Natural killer cell (primary cell): ENCODE data around the gene SCML1. TPM values are rescaled to one million over a fixed set of nuclear protein-coding genes. Genes with fewer than 3 reads are reported as not detected.

Source experiments
- ATAC-seq, 3 donors: fragments of 150-1000 bp in 2 of 3; fragments of 200-7000 bp in 1 of 3; cut with Tn5 transposase; 1 replicate in 1 of 3; 2 replicates in 2 of 3; pipeline ENCODE4 v1.10.0; 2021; ENCODE audit warnings: mild to moderate bottlenecking in 2 of 3, moderate library complexity in 2 of 3
- DNase-seq, 2 donors: peaks; one replicate each; pipeline versions ENCODE4 v3.0.0 to v3.0.0-alpha.2; 2013 to 2021; ENCODE audit warnings: mixed read lengths in 1 of 2
- H3K27ac ChIP-seq: one replicate; pipeline ENCODE4 v1.5.1; 2013; ENCODE audit warnings: mild to moderate bottlenecking, low read length
- H3K27me3 ChIP-seq: one replicate; pipeline ENCODE4 v1.6.1; 2013; ENCODE audit warnings: low read length; ENCODE audit not compliant: control insufficient read depth, insufficient read depth
- H3K36me3 ChIP-seq: one replicate; pipeline ENCODE4 v1.6.1; 2013; ENCODE audit warnings: low read length; ENCODE audit not compliant: control insufficient read depth, insufficient read depth
- H3K4me1 ChIP-seq: one replicate; pipeline ENCODE4 v1.6.1; 2013; ENCODE audit warnings: low read length; ENCODE audit not compliant: control insufficient read depth, insufficient read depth
- H3K4me3 ChIP-seq: one replicate; pipeline ENCODE4 v1.5.1; 2013; ENCODE audit warnings: low read length
- H3K9me3 ChIP-seq: one replicate; pipeline ENCODE4 v1.6.1; 2013; ENCODE audit warnings: low read length; ENCODE audit not compliant: control insufficient read depth, insufficient read depth
- H3K27ac Mint-ChIP-seq, 2 donors: one replicate each; pipeline ENCODE4 v1.8.0; 2022; ENCODE audit warnings: mild to moderate bottlenecking in 2 of 2, mixed read lengths in 2 of 2, moderate library complexity in 1 of 2
- H3K27me3 Mint-ChIP-seq, 2 donors: one replicate each; pipeline ENCODE4 v1.8.0; 2022; ENCODE audit warnings: low read depth in 2 of 2, mixed read lengths in 2 of 2
- H3K36me3 Mint-ChIP-seq: one replicate; pipeline ENCODE4 v1.8.0; 2022; ENCODE audit warnings: mixed read lengths
- H3K4me1 Mint-ChIP-seq, 2 donors: one replicate each; pipeline ENCODE4 v1.8.0; 2022; ENCODE audit warnings: mixed read lengths in 2 of 2
- H3K4me3 Mint-ChIP-seq: one replicate; pipeline ENCODE4 v1.8.0; 2022; ENCODE audit warnings: mild to moderate bottlenecking, moderate library complexity, mixed read lengths
- H3K9me3 Mint-ChIP-seq, 2 donors: one replicate each; pipeline ENCODE4 v1.8.0; 2022; ENCODE audit warnings: mixed read lengths in 2 of 2
- WGBS: methylation state at CpG from one replicate; pipeline ENCODE4 v1.1.7; 2013; ENCODE audit warnings: missing lambda C conversion rate; ENCODE audit not compliant: insufficient coverage; 5-methylcytosine and 5-hydroxymethylcytosine counted together
- intact Hi-C: fragments of 100-400 bp; cut with micrococcal nuclease; formaldehyde crosslinking; loops from one replicate; pipeline ENCODE4 v1.14.2; 2022
- total RNA-seq, 4 donors: library from RNA; stranded (reverse); fragments of 120-200 nt in 1 of 4; gene quantifications; one replicate each; pipeline versions ENCODE4 v1.2.3 to v1.2.4, GENCODE V29; 2013 to 2022
- TF ChIP-seq, protein P1 (sequence below): fragments of 200-600 bp; IDR thresholded peaks from one replicate; pipeline ENCODE4 v1.8.0; 2022; ENCODE audit warnings: antibody characterized with exemption

The SCML1 gene
- total RNA-seq, 3 donors from 2014 or later (not counting 1 experiment from before 2014, with no cell fraction given), result 4.5 to 6.9 (median 4.6) TPM

DNA sequence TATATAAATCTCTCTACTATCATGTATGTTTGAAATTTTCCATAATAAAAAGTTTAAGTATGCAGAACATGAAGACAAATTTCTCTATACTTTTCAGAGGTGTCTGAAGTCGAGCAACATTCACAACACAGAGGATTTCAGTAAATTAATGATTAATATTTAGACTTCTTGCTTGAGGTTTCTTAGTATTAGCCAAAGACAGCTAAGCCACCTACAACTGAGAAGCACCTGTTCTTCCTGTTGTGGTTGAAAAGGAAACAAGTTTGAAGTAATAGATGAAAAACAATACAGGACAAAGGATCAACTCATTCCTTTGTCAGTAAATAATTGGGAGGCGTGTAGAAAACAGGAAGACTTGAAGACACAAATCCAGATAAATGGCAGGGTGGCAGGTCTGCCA is 21.1 kb downstream of the SCML1 start:
- 83% methylated on average over 1 of the region's 2 CpGs for WGBS
- Mint-ChIP-seq H3K4me3 (no peak overlapping the region), H3K36me3 (no peaks in the 10 kb centered on the region), H3K27me3 (peaks cover 0 to 9% of the 10 kb centered on the region in 2 donors), H3K27ac (no peak overlapping the region), H3K9me3 (no peaks in the 10 kb centered on the region), H3K4me1 (no peaks in the 10 kb centered on the region)
- ATAC-seq, result no peak
- TF ChIP-seq, protein P1, sequence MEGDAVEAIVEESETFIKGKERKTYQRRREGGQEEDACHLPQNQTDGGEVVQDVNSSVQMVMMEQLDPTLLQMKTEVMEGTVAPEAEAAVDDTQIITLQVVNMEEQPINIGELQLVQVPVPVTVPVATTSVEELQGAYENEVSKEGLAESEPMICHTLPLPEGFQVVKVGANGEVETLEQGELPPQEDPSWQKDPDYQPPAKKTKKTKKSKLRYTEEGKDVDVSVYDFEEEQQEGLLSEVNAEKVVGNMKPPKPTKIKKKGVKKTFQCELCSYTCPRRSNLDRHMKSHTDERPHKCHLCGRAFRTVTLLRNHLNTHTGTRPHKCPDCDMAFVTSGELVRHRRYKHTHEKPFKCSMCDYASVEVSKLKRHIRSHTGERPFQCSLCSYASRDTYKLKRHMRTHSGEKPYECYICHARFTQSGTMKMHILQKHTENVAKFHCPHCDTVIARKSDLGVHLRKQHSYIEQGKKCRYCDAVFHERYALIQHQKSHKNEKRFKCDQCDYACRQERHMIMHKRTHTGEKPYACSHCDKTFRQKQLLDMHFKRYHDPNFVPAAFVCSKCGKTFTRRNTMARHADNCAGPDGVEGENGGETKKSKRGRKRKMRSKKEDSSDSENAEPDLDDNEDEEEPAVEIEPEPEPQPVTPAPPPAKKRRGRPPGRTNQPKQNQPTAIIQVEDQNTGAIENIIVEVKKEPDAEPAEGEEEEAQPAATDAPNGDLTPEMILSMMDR, result no peak
- H3K9me3 ChIP-seq, result no peaks in the 10 kb centered on the region
- intact Hi-C loops, result no loop called here
- H3K27ac ChIP-seq, result no peak overlapping the region
- DNase-seq, result no peak
- no peak overlapping the region for H3K4me3 ChIP-seq
- no peaks in the 10 kb centered on the region for H3K4me1 ChIP-seq
- H3K27me3 ChIP-seq, result no peaks in the 10 kb centered on the region
- no peaks in the 10 kb centered on the region for H3K36me3 ChIP-seq

DNA sequence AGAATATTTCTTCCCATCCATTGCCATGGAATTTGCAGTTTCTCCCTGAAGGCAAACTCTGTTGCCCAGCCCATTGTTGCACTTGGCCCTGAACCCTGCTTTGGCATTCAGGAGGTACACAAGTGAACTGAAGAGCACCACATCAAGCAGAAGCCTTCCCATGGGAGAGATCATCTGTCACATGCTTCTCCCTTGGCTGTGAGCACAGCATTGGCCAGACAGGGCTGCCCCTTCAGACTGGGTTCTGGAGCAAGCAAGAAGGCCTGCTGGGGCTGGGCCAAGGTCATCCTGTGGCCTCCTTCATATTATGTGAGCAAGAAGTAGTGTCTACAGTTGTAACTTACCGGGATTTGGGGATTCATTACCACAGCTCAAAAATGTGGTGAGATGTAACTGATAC is 22.7 kb downstream of the SCML1 start:
- TF ChIP-seq, protein P1, result no peak
- no peaks in the 10 kb centered on the region for H3K4me1 Mint-ChIP-seq
- no peak for DNase-seq
- peaks cover 0 to 9% of the 10 kb centered on the region in 2 donors for H3K27me3 Mint-ChIP-seq
- H3K9me3 Mint-ChIP-seq, result no peaks in the 10 kb centered on the region
- Histone ChIP-seq H3K4me1 (no peaks in the 10 kb centered on the region), H3K9me3 (no peaks in the 10 kb centered on the region), H3K27me3 (no peaks in the 10 kb centered on the region), H3K4me3 (no peak overlapping the region), H3K27ac (no peak overlapping the region), H3K36me3 (no peaks in the 10 kb centered on the region)
- H3K4me3 Mint-ChIP-seq, result no peak overlapping the region
- WGBS, result 40% methylated on average over 1 of the region's 1 CpG
- H3K27ac Mint-ChIP-seq, result no peak overlapping the region
- intact Hi-C loops, result no loop called here
- no peaks in the 10 kb centered on the region for H3K36me3 Mint-ChIP-seq
- ATAC-seq, result no peak

DNA sequence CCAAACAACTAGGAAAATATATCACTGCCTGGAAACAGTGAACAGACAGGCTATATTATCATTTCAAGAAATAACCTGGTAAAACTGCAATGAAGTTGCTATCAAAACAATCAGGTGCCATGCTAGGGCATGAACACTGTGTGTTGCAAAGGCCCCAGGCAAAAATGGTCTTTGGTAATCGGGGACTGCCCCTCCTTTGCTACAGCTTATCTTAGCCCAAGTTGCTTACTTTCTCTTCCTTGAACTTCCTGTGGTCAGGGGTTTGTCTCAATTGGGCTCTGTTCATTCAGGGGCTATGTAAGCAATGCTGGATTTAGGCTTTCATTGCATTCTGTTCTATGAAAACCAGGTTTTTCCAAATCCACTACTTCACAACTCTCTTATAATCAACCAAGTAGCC is 30.4 kb downstream of the SCML1 start:
- H3K4me1 ChIP-seq, result peaks cover 14% of the 10 kb centered on the region
- intact Hi-C loops, result no loop called here
- TF ChIP-seq, protein P1, result no peak
- H3K4me1 Mint-ChIP-seq, result no peaks in the 10 kb centered on the region
- no peaks in the 10 kb centered on the region for H3K27me3 Mint-ChIP-seq
- H3K27ac Mint-ChIP-seq, result no peak overlapping the region
- DNase-seq (no peak), ATAC-seq (no peak)
- no peaks in the 10 kb centered on the region for H3K36me3 Mint-ChIP-seq
- no peak overlapping the region for H3K27ac ChIP-seq
- no peak overlapping the region for H3K4me3 Mint-ChIP-seq
- no peaks in the 10 kb centered on the region for H3K9me3 ChIP-seq
- no peaks in the 10 kb centered on the region for H3K9me3 Mint-ChIP-seq
- no CpG with 5 or more reads among the region's 1 CpG for WGBS
- no peaks in the 10 kb centered on the region for H3K36me3 ChIP-seq
- H3K4me3 ChIP-seq, result no peak overlapping the region
- H3K27me3 ChIP-seq, result no peaks in the 10 kb centered on the region

DNA sequence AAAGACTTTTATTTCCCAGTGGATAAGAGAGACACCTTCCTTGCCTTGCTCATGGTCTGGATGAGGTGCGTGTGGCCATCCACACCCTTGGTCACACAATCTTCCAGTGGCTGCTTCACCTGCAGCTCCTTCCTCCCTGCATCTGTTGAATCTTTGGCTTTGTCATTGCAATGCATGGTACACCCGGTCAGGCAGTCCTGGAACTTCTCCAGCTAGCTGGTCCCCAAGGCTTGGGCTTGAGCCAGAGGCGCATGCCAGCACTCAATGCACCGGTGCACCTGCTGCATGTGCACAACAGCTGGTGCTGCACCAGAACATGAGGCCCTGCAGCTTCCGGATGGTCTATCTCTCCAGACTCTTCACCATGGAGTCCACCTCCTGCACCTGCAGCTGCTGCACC is 31.7 kb downstream of the SCML1 start:
- Mint-ChIP-seq H3K9me3 (no peaks in the 10 kb centered on the region), H3K4me1 (no peaks in the 10 kb centered on the region), H3K27me3 (no peaks in the 10 kb centered on the region), H3K4me3 (no peak overlapping the region), H3K27ac (no peak overlapping the region), H3K36me3 (no peaks in the 10 kb centered on the region)
- no peaks in the 10 kb centered on the region for H3K36me3 ChIP-seq
- no peak for DNase-seq
- WGBS, result 94% methylated on average over 5 of the region's 5 CpGs
- no peaks in the 10 kb centered on the region for H3K27me3 ChIP-seq
- intact Hi-C loops, result no loop called here
- no peak for ATAC-seq
- TF ChIP-seq, protein P1, result no peak
- H3K9me3 ChIP-seq, result no peaks in the 10 kb centered on the region
- H3K4me1 ChIP-seq, result peaks cover 14% of the 10 kb centered on the region
- no peak overlapping the region for H3K27ac ChIP-seq
- H3K4me3 ChIP-seq, result no peak overlapping the region
